CD4-positive, alpha-beta T cell treated with Interleukin-15 for 1 hour (primary cell): ENCODE measurements around the gene ZSWIM1.
A peak's percentile ranks its signal among the peaks of the same experiment; 100 is the strongest.
"Not testable (repeated sequence)": the region's sequence is repeated elsewhere in the genome, so short reads cannot be mapped to it uniquely, and the experiment has no call there.

Experiments
- DNase-seq: peaks from one replicate; pipeline ENCODE4 v3.0.0-alpha.2; 2020

Gene ZSWIM1

GRCh38 chr20:45857114-45857881 is 23.7 kb upstream of the ZSWIM1 start, which contains the start of the genes ACOT8 and ZSWIM3:
Gene ACOT8, minus strand, starts transcription at chr20:45857392. Its CDS starts 77 bp downstream, at chr20:45857315.
Gene ZSWIM3, plus strand, starts transcription at chr20:45857614. Its CDS starts 212 bp downstream, at chr20:45857826.
- peak; percentile 98 for DNase-seq

DNA sequence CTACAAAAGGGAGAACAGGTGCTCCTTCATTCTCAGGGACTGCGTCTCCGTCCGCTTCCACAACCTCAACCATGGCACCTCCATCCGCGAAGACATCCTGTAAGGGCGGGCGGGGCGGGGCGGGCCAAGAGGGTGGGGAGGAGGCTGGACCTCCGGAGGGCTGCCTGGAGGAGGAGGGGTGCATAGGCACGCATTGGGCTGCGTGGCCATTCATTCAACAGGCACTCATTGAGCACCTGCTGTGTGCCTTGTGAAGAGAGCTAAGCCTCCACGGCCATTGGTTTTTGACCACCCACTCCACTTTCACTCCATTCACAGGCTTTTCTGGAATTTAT is 23.2 kb upstream of the ZSWIM1 start:
- no peak for DNase-seq

- no peak for DNase-seq
Measured at GRCh38 chr20:45859916-45860315, 21.1 kb upstream of the ZSWIM1 start.

- DNase-seq = no peak
Measured at GRCh38 chr20:45860560-45861220, 20.3 kb upstream of the ZSWIM1 start.

DNA sequence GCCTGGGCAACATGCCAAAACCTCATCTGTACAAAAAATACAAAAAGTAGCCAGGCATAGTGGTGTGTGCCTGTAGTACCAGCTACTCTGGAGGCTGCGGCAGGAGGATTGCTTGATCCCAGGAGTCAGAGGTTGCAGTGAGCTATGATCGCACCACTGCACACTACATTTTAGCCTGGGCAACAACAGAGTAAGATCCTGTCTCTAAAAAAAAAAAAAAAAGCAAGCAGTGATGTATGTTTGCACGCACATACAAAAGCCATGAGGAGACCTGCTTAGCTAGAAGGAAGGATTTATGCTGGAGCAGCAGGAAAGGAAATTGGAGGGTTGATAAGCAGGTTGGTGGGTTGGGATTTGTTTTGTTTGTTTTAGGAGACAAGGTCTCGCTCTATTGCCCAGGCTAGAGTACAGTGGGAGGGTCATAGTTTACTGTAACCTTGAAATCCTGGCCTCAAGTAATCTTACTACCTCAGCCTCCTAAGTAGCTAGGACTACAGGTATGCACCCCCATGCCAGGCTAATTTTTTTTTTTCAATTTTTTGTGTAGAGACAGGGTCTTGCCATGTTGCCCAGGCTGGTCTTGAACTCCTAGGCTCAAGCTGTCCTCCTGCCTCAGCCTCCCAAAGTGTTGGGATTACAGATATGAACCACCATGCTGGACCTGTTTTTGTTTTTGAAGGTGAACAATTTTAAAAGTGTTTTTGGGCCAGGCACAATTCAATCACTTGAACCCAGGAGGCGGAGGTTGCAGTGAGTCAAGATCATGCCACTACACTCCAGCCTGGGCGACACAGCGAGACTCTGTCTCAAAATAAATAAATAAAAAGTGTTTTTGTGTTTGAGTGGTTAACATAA is 19.6 kb upstream of the ZSWIM1 start:
- no peak for DNase-seq

- DNase-seq = no peak
Measured at GRCh38 chr20:45863543-45864470, 17.2 kb upstream of the ZSWIM1 start.

GRCh38 chr20:45866454-45866853 is 14.6 kb upstream of the ZSWIM1 start:
- no peak for DNase-seq

- no peak for DNase-seq
Measured at GRCh38 chr20:45867136-45867818, 13.8 kb upstream of the ZSWIM1 start.

DNA sequence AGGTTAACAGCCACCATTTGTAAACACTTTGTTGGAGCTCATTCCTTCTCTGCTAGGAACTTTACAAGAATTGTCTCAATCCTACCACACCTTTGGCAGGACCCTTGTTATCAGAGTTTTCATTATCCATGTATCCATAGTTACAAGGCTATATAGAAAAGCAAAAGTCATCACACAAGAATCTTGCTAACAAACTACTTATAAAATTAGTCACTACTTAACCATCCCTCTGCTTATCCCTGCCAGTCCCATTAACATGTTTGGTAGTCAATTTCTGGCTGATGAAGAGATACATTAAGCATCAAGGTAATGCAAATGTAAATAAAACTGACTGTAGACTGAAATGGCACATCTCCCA is 13.2 kb upstream of the ZSWIM1 start:
- no peak for DNase-seq

- no peak for DNase-seq
Measured at GRCh38 chr20:45872626-45873025, 8.4 kb upstream of the ZSWIM1 start.

GRCh38 chr20:45873409-45874103 is 7.5 kb upstream of the ZSWIM1 start:
- DNase-seq = no peak

DNA sequence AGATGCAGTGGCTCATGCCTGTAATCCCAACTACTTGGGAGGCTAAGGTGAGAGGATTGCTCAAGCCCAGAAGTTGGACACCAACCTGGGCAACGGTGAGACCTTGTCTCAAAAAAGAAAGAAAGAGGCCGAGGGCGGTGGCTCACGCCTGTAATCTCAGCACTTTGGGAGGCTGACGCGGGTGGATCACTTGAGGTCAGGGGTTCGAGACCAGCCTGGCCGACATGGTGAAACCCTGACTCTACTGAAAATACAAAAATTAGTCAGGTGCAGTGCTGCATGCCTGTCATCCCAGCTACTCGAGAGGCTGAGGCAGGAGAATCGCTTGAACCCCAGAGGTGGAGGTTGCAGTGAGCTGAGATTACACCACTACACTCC is 6.9 kb upstream of the ZSWIM1 start:
- DNase-seq = not testable (repeated sequence)

GRCh38 chr20:45874576-45874975 is 6.5 kb upstream of the ZSWIM1 start:
- no peak for DNase-seq

DNA sequence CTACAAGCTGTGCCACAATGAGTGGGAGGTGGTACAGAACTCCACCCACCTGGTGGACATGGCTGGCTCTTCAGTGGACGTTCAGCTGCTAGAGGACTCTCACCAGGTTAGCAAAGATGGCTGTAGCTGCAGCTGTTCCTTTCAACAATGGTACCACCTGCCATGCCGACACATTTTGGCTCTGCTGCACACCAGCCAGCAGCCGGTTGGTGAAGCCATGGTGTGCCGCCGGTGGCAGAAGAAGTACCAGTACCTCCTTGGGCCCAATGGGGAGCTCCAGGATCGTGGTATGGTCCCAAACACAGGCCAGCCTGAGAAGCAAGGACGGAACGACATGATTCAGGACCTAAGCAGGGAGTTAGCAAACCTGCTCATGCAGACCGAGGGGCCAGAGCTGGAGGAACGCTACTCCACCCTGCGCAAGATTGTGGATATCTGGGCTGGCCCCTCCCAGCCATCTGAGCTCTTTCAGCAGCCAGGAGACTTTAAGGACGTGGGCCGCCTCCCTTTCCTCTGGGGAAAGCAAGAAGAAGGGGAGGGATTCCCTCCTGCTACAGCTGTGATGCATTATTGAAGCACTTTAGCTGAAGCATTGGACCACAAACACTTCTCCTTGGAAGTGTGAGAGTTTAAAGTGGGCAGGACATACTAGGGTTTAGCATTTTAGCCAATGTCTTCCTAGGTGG is 2.8 kb upstream of the ZSWIM1 start:
- no peak for DNase-seq

GRCh38 chr20:45882469-45883099 is 1.6 kb downstream of the ZSWIM1 start:
- DNase-seq = no peak

DNA sequence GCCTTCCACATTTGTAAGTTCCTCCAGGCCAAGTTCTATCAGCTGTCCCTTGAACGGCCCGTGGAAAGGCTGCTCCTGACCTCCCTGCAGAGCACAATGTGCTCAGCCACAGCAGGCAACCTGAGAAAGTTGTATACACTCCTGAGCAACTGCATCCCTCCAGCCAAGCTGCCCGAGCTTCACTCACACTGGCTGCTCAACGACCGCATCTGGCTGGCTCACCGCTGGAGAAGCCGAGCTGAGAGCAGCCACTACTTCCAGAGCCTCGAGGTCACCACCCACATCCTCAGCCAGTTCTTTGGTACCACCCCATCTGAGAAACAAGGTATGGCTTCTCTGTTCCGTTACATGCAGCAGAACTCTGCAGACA is 2.1 kb downstream of the ZSWIM1 start:
- no peak for DNase-seq

DNA sequence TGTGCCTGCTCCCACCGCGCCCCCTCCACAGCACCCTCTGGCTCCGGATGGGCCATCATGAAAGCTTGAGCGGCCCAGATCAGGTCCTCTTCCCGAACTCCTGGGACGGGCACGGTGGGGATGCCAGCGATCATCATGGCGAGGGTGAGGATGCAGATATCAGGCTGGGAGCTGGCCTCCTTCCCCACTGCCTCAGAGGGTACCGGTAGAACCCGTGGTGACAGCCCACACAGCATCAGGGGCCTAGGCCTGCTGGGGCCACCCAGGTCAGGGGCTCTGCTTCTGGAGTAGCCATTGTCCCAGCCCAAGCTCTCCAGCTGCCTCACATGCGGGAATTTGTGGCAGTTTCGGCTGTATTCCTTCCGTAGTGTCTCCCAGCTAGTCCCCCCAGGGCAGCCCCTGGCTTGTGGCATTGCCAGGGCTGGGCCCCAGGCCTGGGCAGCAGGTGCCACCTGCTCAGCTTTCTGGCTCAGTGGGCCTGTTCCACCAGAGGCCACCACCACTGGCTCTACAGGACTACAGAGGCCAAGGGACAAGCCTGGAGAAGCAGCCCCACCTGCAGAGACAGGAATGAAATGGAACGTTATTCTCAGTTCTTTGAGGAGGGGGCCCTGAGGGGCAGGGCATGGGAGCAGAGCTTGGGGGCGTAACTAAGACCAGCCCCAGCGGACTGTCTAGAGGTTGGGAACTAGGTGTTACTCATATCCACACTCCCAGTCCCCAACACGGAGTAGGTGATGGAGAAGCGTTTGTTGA is 5.7 kb downstream of the ZSWIM1 start:
- DNase-seq = no peak

DNA sequence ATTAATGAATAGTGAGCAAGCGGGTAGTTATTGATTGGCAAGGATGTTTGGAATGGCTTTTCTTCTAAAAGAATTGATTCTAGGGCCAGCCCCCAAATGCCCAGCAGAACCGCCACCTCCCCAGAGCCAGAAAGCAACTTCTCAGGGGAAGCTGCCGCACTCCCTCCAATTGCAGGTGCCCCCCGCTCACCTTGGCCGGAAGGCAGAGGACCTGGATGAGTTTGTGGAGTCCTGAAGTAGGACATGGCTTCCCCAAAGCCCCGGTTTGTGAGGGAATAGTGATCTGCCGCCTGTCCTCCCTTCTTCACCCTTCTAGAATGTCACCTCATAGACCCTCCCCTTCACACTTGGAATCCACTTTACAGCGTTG is 6.3 kb downstream of the ZSWIM1 start, which contains the start of gene SPATA25:
SPATA25 (minus strand) TSS at position 277 of the 370 bp plus-strand sequence; CDS start at position 245, 32 bp downstream.
- no peak for DNase-seq

DNA sequence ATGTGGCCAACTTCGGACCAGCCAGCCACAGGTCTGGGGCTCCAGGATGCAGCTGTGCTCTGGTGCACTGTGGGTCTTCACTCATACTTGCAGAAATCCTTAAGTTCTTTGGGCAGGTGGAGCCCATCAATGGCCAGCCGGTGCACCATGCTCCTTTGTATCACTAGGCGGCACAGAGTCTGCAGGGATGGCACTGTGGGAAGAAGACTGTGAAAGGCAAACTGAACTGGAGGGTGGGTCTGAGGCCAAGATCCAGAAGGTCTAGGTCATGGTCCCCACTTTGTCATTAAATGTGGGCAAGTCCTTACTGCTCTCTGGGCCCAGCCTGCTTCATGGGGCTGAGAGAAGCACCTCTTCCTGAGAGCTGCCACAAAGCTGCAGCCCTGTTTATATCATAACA is 7.7 kb downstream of the ZSWIM1 start:
- DNase-seq = no peak
